AG04449 (cell line): Measurements from ENCODE around the gene ZBED1.

ENCODE experiments used
- CTCF ChIA-PET: fragments of 350-600 bp; formaldehyde crosslinking; extraction: SDS; loops from one replicate; lab custom pipeline; 2021; ENCODE audit warnings: antibody characterized with exemption; lab: Yijun Ruan, JAX
- POLR2A ChIA-PET: fragments of 400-600, 350-600 bp; formaldehyde crosslinking; extraction: SDS; loops from one replicate; lab custom pipeline; 2020; ENCODE audit warnings: antibody characterized with exemption, inconsistent platforms; lab: Yijun Ruan, JAX
- DNase-seq: peaks from one replicate; pipeline ENCODE4 v3.0.0-alpha.2; 2010; ENCODE audit warnings: low read depth, low spot score
- H3K4me3 ChIP-seq: 2 replicates; pipeline ENCODE4 v1.5.1; 2011; ENCODE audit warnings: low read depth, mild to moderate bottlenecking, control low read depth, low read length
- TF ChIP-seq, protein P1 (sequence below): IDR thresholded peaks from one replicate; pipeline ENCODE4 v1.5.1; 2011; ENCODE audit warnings: mild to moderate bottlenecking, moderate library complexity, low read length, control low read depth, inconsistent platforms; ENCODE audit not compliant: insufficient read depth; ENCODE audit errors: missing control alignments

Gene ZBED1

DNA sequence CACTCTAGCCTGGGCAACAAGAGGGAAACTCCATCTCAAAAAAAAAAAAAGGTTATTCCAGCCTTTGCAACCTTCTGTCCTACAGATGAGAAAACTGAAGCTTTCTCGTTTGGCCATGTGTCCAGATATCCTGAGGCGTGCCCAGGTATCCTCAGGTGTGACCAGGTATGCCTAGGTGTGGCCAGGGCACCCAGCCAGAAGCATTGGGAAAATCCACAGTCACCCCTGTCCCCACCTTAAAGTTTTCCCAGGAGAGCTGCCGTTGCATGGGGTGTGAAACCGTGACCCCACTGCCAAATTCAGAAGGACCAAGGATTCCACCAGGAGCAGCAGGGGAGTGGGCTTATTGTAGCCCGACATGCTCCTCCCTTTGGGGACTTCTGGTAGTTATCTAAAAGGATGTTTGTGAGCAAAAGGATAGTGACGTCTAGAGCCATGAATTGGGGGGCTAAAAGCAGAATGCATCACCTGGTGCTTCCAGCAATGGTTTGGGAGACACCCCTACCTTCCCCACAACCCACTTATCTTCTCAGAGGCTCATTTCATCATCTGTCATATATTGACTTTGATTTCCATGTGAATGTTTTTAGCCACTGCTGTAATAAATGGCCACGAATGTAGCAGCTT, 4.0 kb upstream of the ZBED1 start:
- CTCF ChIA-PET = no interaction called here
- H3K4me3 ChIP-seq = no peak overlapping the region
- POLR2A ChIA-PET = no interaction called here
- DNase-seq = no peak
- TF ChIP-seq, protein P1, sequence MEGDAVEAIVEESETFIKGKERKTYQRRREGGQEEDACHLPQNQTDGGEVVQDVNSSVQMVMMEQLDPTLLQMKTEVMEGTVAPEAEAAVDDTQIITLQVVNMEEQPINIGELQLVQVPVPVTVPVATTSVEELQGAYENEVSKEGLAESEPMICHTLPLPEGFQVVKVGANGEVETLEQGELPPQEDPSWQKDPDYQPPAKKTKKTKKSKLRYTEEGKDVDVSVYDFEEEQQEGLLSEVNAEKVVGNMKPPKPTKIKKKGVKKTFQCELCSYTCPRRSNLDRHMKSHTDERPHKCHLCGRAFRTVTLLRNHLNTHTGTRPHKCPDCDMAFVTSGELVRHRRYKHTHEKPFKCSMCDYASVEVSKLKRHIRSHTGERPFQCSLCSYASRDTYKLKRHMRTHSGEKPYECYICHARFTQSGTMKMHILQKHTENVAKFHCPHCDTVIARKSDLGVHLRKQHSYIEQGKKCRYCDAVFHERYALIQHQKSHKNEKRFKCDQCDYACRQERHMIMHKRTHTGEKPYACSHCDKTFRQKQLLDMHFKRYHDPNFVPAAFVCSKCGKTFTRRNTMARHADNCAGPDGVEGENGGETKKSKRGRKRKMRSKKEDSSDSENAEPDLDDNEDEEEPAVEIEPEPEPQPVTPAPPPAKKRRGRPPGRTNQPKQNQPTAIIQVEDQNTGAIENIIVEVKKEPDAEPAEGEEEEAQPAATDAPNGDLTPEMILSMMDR = no peak

DNA sequence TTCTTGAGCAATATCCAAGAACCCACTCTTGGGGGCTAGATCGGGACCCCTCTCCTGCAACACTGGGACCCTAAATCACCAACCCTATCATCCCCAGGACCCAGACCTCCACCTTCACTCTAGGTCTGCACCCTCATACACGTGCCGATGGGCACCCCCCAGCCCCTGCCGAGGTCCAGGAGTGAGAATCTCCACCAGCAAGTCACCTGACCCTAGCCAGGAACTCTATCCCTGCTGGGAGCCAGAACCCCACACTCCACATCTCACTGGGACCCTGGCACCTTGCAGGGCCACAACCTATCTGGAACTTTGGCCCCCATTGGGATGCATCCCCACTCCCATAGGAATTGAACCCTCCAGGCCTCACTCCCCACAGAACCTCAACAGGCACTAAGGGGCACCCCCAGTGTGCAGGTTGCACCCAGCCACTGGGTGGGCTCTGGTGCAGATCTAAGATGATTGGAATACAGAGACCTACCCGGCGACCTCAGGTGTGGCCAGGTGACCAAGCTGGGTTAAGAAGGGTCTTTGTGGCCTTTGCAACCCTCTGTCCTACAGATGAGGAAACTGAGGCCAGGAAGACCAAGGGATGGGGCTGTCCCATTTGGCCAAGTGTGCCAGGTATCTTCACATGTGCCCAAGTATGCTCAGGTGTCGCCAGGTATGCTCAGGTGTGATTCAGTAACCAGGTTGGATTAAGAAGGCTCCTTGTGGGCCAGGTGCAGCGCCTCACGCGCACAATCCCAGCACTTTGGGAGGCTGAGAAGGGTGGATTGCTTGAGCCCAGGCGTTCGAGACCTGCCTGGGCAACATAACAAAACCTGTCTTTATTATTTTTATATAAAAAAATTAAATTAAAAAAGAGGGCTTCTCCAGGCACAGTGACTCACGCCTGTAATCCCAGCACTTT, 3.1 kb upstream of the ZBED1 start:
- POLR2A ChIA-PET = no interaction called here
- no peak for DNase-seq
- no peak overlapping the region for H3K4me3 ChIP-seq
- TF ChIP-seq, protein P1 = no peak
- CTCF ChIA-PET = no interaction called here

- ChIA-PET CTCF (no interaction called here), POLR2A (no interaction called here)
- H3K4me3 ChIP-seq = no peak overlapping the region
- TF ChIP-seq, protein P1 = no peak
- no peak for DNase-seq
Observed at GRCh38 chrX:2502668-2503519, 2.1 kb upstream of the ZBED1 start.

DNA sequence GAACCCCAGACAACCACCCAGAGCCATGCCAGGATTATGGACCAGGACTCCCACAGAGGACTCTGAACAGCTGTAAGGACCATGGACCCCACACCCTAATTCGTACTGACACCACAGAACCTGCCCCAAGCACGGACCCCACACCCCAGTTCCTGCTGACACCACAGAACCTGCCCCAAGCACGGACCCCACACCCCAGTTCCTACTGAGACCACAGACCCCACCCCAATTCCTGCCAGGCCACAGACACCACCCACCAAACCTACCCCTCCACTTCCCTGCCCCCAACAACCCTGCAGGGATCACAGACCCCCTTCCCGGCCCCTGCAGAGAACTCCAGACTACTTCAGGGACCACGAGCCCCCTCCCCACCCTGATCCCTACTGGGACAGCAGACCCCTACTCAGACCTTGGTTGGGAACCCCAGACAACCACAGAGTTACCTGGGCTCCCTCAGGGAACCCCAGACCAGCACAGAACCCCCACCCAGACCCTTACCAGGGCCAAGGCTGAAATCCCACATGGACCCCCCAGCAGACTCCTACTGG, 1.4 kb upstream of the ZBED1 start:
- ChIA-PET POLR2A (no interaction called here), CTCF (no interaction called here)
- no peak overlapping the region for H3K4me3 ChIP-seq
- no peak for DNase-seq
- TF ChIP-seq, protein P1 = no peak

DNA sequence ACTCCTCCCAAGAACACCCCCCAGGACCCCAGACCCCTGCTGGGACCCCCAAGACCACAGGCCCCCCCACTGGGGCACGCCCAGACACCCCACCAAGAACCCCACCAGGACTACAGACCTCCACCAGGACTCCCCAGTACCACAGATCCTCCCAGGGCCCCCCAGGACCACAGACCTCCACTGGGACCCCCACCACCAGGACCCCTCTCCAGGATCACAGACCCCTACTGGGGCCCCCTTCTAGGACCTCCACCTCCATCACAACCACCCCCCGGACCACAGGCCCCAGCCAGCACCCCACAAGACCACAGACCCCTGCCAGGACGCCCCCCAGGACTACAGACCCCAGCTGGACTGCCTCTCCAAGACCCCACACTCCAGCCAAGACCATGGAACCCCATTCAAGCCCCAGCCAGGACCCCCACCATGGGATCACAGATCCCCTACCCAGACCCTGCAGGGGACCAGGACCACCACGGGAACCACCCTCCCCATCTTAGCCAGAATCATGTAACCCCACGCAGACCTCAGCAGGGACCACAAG, 855 bp upstream of the ZBED1 start:
- H3K4me3 ChIP-seq = no peak overlapping the region
- no peak for DNase-seq
- TF ChIP-seq, protein P1 = no peak
- ChIA-PET POLR2A (no interaction called here), CTCF (no interaction called here)
